CD4-positive, alpha-beta T cell (primary cell): ENCODE data around the gene CXCL17. TPM values are rescaled to one million over a fixed set of nuclear protein-coding genes. Genes with fewer than 3 reads are reported as not detected.
"Not testable (repeated sequence)": the region's sequence is repeated elsewhere in the genome, so short reads cannot be mapped to it uniquely, and the experiment has no call there.

Experiments used
- ATAC-seq: fragments of 200-7000 bp; cut with Tn5 transposase; one replicate; pipeline ENCODE4 v1.10.0; 2022; ENCODE audit warnings: mild to moderate bottlenecking; ENCODE audit not compliant: poor library complexity
- CTCF ChIA-PET: fragments of 350-600 bp; sonication (Branson Sonifier 250); formaldehyde crosslinking; loops from one replicate; lab custom pipeline; 2021; ENCODE audit warnings: antibody characterized with exemption, inconsistent platforms; lab: Charles Lee
- POLR2A ChIA-PET: fragments of 350-600 bp; sonication (Branson Sonifier 250); formaldehyde crosslinking; loops from one replicate; lab custom pipeline; 2021; ENCODE audit warnings: antibody characterized with exemption, inconsistent platforms; lab: Charles Lee
- DNase-seq, 14 experiments: peaks; one replicate each; pipeline ENCODE4 v3.0.0-alpha.2; 2013 to 2020; ENCODE audit warnings: mixed read lengths in 2 of 14
- H3K27ac ChIP-seq, 2 donors: one replicate each; pipeline versions ENCODE4 v1.5.1 to v1.7.0; 2013; ENCODE audit warnings: low read length in 2 of 2, low read depth in 1 of 2, mild to moderate bottlenecking in 1 of 2
- H3K27me3 ChIP-seq, 2 experiments: 1 replicate in 1 of 2; 2 replicates in 1 of 2; pipeline versions ENCODE4 v1.6.1 to v1.7.0; 2013; ENCODE audit warnings: low read length in 2 of 2, control low read depth in 1 of 2, mild to moderate bottlenecking in 1 of 2, moderate library complexity in 1 of 2; ENCODE audit not compliant: insufficient read depth in 2 of 2, control insufficient read depth in 1 of 2
- H3K36me3 ChIP-seq: one replicate; pipeline ENCODE4 v1.6.1; 2013; ENCODE audit warnings: low read length, control low read depth; ENCODE audit not compliant: insufficient read depth
- H3K4me1 ChIP-seq: one replicate; pipeline ENCODE4 v1.6.1; 2013; ENCODE audit warnings: low read length, control low read depth; ENCODE audit not compliant: insufficient read depth
- H3K4me3 ChIP-seq: one replicate; pipeline ENCODE4 v1.5.1; 2013; ENCODE audit warnings: mild to moderate bottlenecking, low read length, moderate library complexity
- H3K9me3 ChIP-seq, 2 experiments: 1 replicate in 1 of 2; 2 replicates in 1 of 2; pipeline versions ENCODE4 v1.6.1 to v1.7.0; 2013; ENCODE audit warnings: low read length in 2 of 2, mild to moderate bottlenecking in 2 of 2, control low read depth in 1 of 2, moderate library complexity in 1 of 2; ENCODE audit not compliant: control insufficient read depth in 1 of 2, insufficient read depth in 1 of 2
- H3K27ac Mint-ChIP-seq: one replicate; pipeline ENCODE4 v1.8.0; 2020; ENCODE audit warnings: mixed read lengths
- H3K27me3 Mint-ChIP-seq: one replicate; pipeline ENCODE4 v1.8.0; 2021; ENCODE audit warnings: mixed read lengths
- H3K36me3 Mint-ChIP-seq: one replicate; pipeline ENCODE4 v1.8.0; 2021; ENCODE audit warnings: low read depth, mixed read lengths
- H3K4me1 Mint-ChIP-seq: one replicate; pipeline ENCODE4 v1.8.0; 2021; ENCODE audit warnings: low read depth, mixed read lengths
- H3K4me3 Mint-ChIP-seq: one replicate; pipeline ENCODE4 v1.8.0; 2020; ENCODE audit warnings: mild to moderate bottlenecking, mixed read lengths
- H3K9me3 Mint-ChIP-seq: one replicate; pipeline ENCODE4 v1.8.0; 2020; ENCODE audit warnings: mixed read lengths
- CTCF ChIP-seq: fragments of 200-600 bp; IDR thresholded peaks from one replicate; pipeline ENCODE4 v1.8.0; 2022; ENCODE audit warnings: antibody characterized with exemption, mild to moderate bottlenecking
- intact Hi-C, 2 experiments: fragments of 100-400 bp; cut with DNase I in 1 of 2; cut with micrococcal nuclease in 1 of 2; formaldehyde crosslinking; loops; one replicate each; pipeline versions ENCODE4 v1.15.1 to v1.9.0; 2023 to 2025; cut with DNase I, micrococcal nuclease
- total RNA-seq, 174 experiments: library from RNA in 2 of 174; stranded (reverse) in 2 of 174; gene quantifications; one replicate each; pipeline ENCODE4 v1.2.3 and lab custom pipeline; 2021 to 2026

The CXCL17 gene
- total RNA-seq, 2 experiments from 2014 or later = not detected

GRCh38 chr19:42466521-42467182 is 23.9 kb upstream of the CXCL17 start:
- Mint-ChIP-seq H3K9me3 (no peaks in the 10 kb centered on the region), H3K27me3 (no peaks in the 10 kb centered on the region), H3K27ac (no peak overlapping the region), H3K4me1 (no peaks in the 10 kb centered on the region), H3K36me3 (no peaks in the 10 kb centered on the region), H3K4me3 (no peak overlapping the region)
- ATAC-seq = no peak
- TF ChIP-seq CTCF = no peak
- Histone ChIP-seq H3K4me3 (no peak overlapping the region), H3K36me3 (no peaks in the 10 kb centered on the region), H3K4me1 (no peaks in the 10 kb centered on the region), H3K27ac (no peak overlapping the region), H3K27me3 (no peaks in the 10 kb centered on the region), H3K9me3 (no peaks in the 10 kb centered on the region)
- intact Hi-C loops = no loop called here
- CTCF ChIA-PET = no interaction called here
- DNase-seq = no peak
- POLR2A ChIA-PET = no interaction called here

- Mint-ChIP-seq H3K36me3 (no peaks in the 10 kb centered on the region), H3K9me3 (no peaks in the 10 kb centered on the region), H3K27me3 (no peaks in the 10 kb centered on the region), H3K27ac (no peak overlapping the region), H3K4me3 (no peak overlapping the region), H3K4me1 (no peaks in the 10 kb centered on the region)
- Histone ChIP-seq H3K36me3 (no peaks in the 10 kb centered on the region), H3K4me3 (no peak overlapping the region), H3K27ac (no peak overlapping the region), H3K27me3 (no peaks in the 10 kb centered on the region), H3K9me3 (no peaks in the 10 kb centered on the region), H3K4me1 (no peaks in the 10 kb centered on the region)
- TF ChIP-seq CTCF = no peak
- DNase-seq (no peak), ATAC-seq (no peak)
- POLR2A ChIA-PET = no interaction called here
- intact Hi-C loops = no loop called here
- CTCF ChIA-PET = no interaction called here
Measured at GRCh38 chr19:42465827-42466280, 23.1 kb upstream of the CXCL17 start.

- no peaks in the 10 kb centered on the region for H3K9me3 Mint-ChIP-seq
- DNase-seq = no peak
- Histone ChIP-seq H3K4me1 (no peaks in the 10 kb centered on the region), H3K27ac (no peak overlapping the region), H3K4me3 (no peak overlapping the region), H3K9me3 (no peaks in the 10 kb centered on the region), H3K27me3 (no peaks in the 10 kb centered on the region), H3K36me3 (no peaks in the 10 kb centered on the region)
- no peaks in the 10 kb centered on the region for H3K27me3 Mint-ChIP-seq
- POLR2A ChIA-PET = no interaction called here
- no peak overlapping the region for H3K27ac Mint-ChIP-seq
- ATAC-seq = no peak
- no peak for TF ChIP-seq CTCF
- H3K4me1 Mint-ChIP-seq = no peaks in the 10 kb centered on the region
- no peak overlapping the region for H3K4me3 Mint-ChIP-seq
- intact Hi-C loops = no loop called here
- no peaks in the 10 kb centered on the region for H3K36me3 Mint-ChIP-seq
- CTCF ChIA-PET = interaction anchor here (1.4 kb wide), 1 partner anchor 12 kb away, joined by 4 read pairs; no protein-coding TSS in a partner anchor
Measured at GRCh38 chr19:42461700-42462324, 19.1 kb upstream of the CXCL17 start.

- POLR2A ChIA-PET, ATAC-seq, H3K27me3 Mint-ChIP-seq, H3K36me3 Mint-ChIP-seq, H3K4me3 ChIP-seq, H3K27ac ChIP-seq, H3K9me3 Mint-ChIP-seq, H3K4me1 Mint-ChIP-seq, H3K36me3 ChIP-seq, H3K27ac Mint-ChIP-seq, H3K4me3 Mint-ChIP-seq, H3K27me3 ChIP-seq, DNase-seq, H3K4me1 ChIP-seq, intact Hi-C loops, H3K9me3 ChIP-seq: not testable (repeated sequence)
- CTCF ChIA-PET = interaction anchor here (1.4 kb wide), 1 partner anchor 11 kb away, joined by 4 read pairs; no protein-coding TSS in a partner anchor
Measured at GRCh38 chr19:42461231-42461630, 18.5 kb upstream of the CXCL17 start.
